Left colon (tissue), 2 donors: Measurements from ENCODE around the gene AGAP1. TPM values are rescaled to one million over a fixed set of nuclear protein-coding genes. Genes with fewer than 3 reads are reported as not detected.
A peak's percentile ranks its signal among the peaks of the same experiment; 100 is the strongest.
"Not testable (repeated sequence)": the region's sequence is repeated elsewhere in the genome, so short reads cannot be mapped to it uniquely, and the experiment has no call there.

ENCODE experiments used
- ATAC-seq: fragments of 200-7000 bp; cut with Tn5 transposase; one replicate; pipeline ENCODE4 v1.9.1; 2020; ENCODE audit warnings: mild to moderate bottlenecking, moderate library complexity
- DNase-seq, 2 donors: peaks; one replicate each; pipeline ENCODE4 v3.0.0-alpha.2; 2020
- intact Hi-C, 2 donors: fragments of 100-400 bp; cut with DNase I in 1 of 2; cut with micrococcal nuclease in 1 of 2; formaldehyde crosslinking; loops; one replicate each; pipeline versions ENCODE4 v1.11.2 to v1.14.0; 2022; cut with DNase I, micrococcal nuclease
- total RNA-seq, 2 donors: library from RNA; stranded (reverse); fragmentation: NEBNext Ultra II Directional; extraction: Animal tissue kit (Norgen Biotek cat#: 25700); gene quantifications; one replicate each; pipeline ENCODE4 v1.2.1, GENCODE V29; 2021
- donor health status: DM: no; HTN: no; CAD: no.
- donor health status: DM: yes; HTN: yes; CAD: no.

Gene AGAP1
- total RNA-seq, 2 donors from 2014 or later = 61.3 to 78.5 TPM

GRCh38 chr2:236133410-236134012 lies 639.7 kb downstream of the AGAP1 start:
- intact Hi-C loops = no loop called here
- peak; percentile 15 for ATAC-seq
- DNase-seq = no peak

GRCh38 chr2:236136538-236136937 lies 642.7 kb downstream of the AGAP1 start:
- ATAC-seq (no peak), DNase-seq (no peak)
- intact Hi-C loops = no loop called here

GRCh38 chr2:236137066-236137465 lies 643.2 kb downstream of the AGAP1 start:
- intact Hi-C loops = no loop called here
- DNase-seq = no peak
- no peak for ATAC-seq

- DNase-seq, intact Hi-C loops: not testable (repeated sequence)
These were observed 647.8 kb downstream of the AGAP1 start for GRCh38 chr2:236141616-236142015.

GRCh38 chr2:236143811-236144210 lies 650.0 kb downstream of the AGAP1 start:
- DNase-seq (no peak), ATAC-seq (no peak)
- intact Hi-C loops = no loop called here

More at GRCh38 chr2:236141616-236142015, 647.8 kb downstream of the AGAP1 start:
- not testable (repeated sequence) for ATAC-seq

GRCh38 chr2:236146436-236146835 lies 652.6 kb downstream of the AGAP1 start:
- DNase-seq (no peak), ATAC-seq (no peak)
- intact Hi-C loops = no loop called here

GRCh38 chr2:236155406-236155805 lies 661.6 kb downstream of the AGAP1 start:
- no peak for ATAC-seq
- intact Hi-C loops = no loop called here
- no peak for DNase-seq

GRCh38 chr2:236156095-236156859 lies 662.4 kb downstream of the AGAP1 start:
- ATAC-seq (no peak), DNase-seq (no peak)
- intact Hi-C loops = no loop called here

GRCh38 chr2:236156860-236157194 lies 663.0 kb downstream of the AGAP1 start:
- ATAC-seq (no peak), DNase-seq (no peak)
- intact Hi-C loops = no loop called here

- DNase-seq = no peak
- intact Hi-C loops = no loop called here
- no peak for ATAC-seq
These were observed 663.5 kb downstream of the AGAP1 start for GRCh38 chr2:236157366-236157765.

GRCh38 chr2:236157815-236158498 lies 664.1 kb downstream of the AGAP1 start:
- intact Hi-C loops = no loop called here

GRCh38 chr2:236158969-236159777 lies 665.3 kb downstream of the AGAP1 start:
- ATAC-seq (no peak), DNase-seq (no peak)
- intact Hi-C loops = no loop called here

More at GRCh38 chr2:236157815-236158498, 664.1 kb downstream of the AGAP1 start:
- ATAC-seq (no peak), DNase-seq (no peak)

GRCh38 chr2:236159778-236160170 lies 665.9 kb downstream of the AGAP1 start:
- no peak for DNase-seq
- intact Hi-C loops = no loop called here
- ATAC-seq = no peak

- DNase-seq = no peak
- intact Hi-C loops = no loop called here
- no peak for ATAC-seq
These were observed 666.7 kb downstream of the AGAP1 start for GRCh38 chr2:236160366-236161081.

GRCh38 chr2:236161082-236161462 lies 667.2 kb downstream of the AGAP1 start:
- ATAC-seq (no peak), DNase-seq (no peak)

GRCh38 chr2:236161531-236161930 lies 667.7 kb downstream of the AGAP1 start:
- intact Hi-C loops = no loop called here
- ATAC-seq (no peak), DNase-seq (no peak)

More at GRCh38 chr2:236161082-236161462, 667.2 kb downstream of the AGAP1 start:
- intact Hi-C loops = no loop called here

- no peak for ATAC-seq
- no peak for DNase-seq
- intact Hi-C loops = no loop called here
These were observed 668.4 kb downstream of the AGAP1 start for GRCh38 chr2:236162031-236162845.
